ENCODE data around the gene VTI1A. TPM values are rescaled to one million over a fixed set of nuclear protein-coding genes. Genes with fewer than 3 reads are reported as not detected.

The VTI1A gene
- total RNA-seq, 2 donors from 2014 or later = 71.6 to 139 TPM

- Histone ChIP-seq H3K27ac (no peak overlapping the region), H3K36me3 (no peaks in the 10 kb centered on the region), H3K4me3 (no peak overlapping the region), H3K4me1 (ENCODE audit: control insufficient read depth in 1 of 2, low read depth in 2 of 2) (peaks cover 4 to 38% of the 10 kb centered on the region in 2 donors), H3K27me3 (replicated peaks; ENCODE audit: insufficient read depth) (no peaks in the 10 kb centered on the region), H3K9me3 (peaks cover 6% of the 10 kb centered on the region)
- ATAC-seq (ENCODE audit: insufficient number of reproducible peaks, low FRiP score, low read depth) (no peak), DNase-seq (ENCODE audit: low spot score) (no peak)
- TF ChIP-seq, protein P1, sequence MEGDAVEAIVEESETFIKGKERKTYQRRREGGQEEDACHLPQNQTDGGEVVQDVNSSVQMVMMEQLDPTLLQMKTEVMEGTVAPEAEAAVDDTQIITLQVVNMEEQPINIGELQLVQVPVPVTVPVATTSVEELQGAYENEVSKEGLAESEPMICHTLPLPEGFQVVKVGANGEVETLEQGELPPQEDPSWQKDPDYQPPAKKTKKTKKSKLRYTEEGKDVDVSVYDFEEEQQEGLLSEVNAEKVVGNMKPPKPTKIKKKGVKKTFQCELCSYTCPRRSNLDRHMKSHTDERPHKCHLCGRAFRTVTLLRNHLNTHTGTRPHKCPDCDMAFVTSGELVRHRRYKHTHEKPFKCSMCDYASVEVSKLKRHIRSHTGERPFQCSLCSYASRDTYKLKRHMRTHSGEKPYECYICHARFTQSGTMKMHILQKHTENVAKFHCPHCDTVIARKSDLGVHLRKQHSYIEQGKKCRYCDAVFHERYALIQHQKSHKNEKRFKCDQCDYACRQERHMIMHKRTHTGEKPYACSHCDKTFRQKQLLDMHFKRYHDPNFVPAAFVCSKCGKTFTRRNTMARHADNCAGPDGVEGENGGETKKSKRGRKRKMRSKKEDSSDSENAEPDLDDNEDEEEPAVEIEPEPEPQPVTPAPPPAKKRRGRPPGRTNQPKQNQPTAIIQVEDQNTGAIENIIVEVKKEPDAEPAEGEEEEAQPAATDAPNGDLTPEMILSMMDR (IDR thresholded peaks at IDR 0.05) = no peak
These were observed 343.0 kb downstream of the VTI1A start for GRCh38 chr10:112790030-112790429.

DNA sequence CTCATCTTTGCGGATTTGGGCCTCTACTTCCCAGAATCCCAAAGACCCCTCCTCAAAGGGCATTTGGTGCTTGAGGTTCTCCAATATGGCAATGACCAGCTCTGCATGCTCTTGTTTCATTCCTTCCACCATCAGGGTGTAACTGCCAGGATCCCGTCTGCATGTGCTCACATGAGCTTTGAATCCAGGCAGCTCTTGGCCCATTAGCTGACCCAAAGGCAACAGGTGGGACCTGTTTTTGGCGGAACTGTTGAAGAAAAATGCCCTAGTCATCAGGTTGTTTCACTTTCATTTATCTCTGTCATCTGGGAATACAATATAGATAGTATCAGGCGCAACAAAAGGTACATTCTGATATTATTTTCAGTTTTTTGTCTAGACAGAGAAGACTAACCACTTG lies 343.9 kb downstream of the VTI1A start:
- H3K9me3 ChIP-seq = peaks cover 6% of the 10 kb centered on the region
- DNase-seq (ENCODE audit: low spot score) = no peak

GRCh38 chr10:112791447-112791846 lies 344.4 kb downstream of the VTI1A start:
- peaks cover 4 to 38% of the 10 kb centered on the region in 2 donors for H3K4me1 ChIP-seq (ENCODE audit: control insufficient read depth in 1 of 2, low read depth in 2 of 2)
- H3K27me3 ChIP-seq (replicated peaks; ENCODE audit: insufficient read depth) = no peaks in the 10 kb centered on the region
- no peaks in the 10 kb centered on the region for H3K36me3 ChIP-seq
- peak overlapping the region in 1 of 2 donors; percentile 56 for H3K27ac ChIP-seq
- no peak overlapping the region for H3K4me3 ChIP-seq
- H3K9me3 ChIP-seq = peaks cover 6% of the 10 kb centered on the region
- ATAC-seq (ENCODE audit: insufficient number of reproducible peaks, low FRiP score, low read depth) = no peak
- DNase-seq (ENCODE audit: low spot score) = no peak
- TF ChIP-seq, protein P1 (IDR thresholded peaks at IDR 0.05) = no peak

More for the DNA sequence above, 343.9 kb downstream of the VTI1A start:
- TF ChIP-seq, protein P1 (IDR thresholded peaks at IDR 0.05) = no peak
- no peak overlapping the region for H3K27ac ChIP-seq
- no peak overlapping the region for H3K4me3 ChIP-seq
- H3K27me3 ChIP-seq (replicated peaks; ENCODE audit: insufficient read depth) = no peaks in the 10 kb centered on the region
- no peak for ATAC-seq (ENCODE audit: insufficient number of reproducible peaks, low FRiP score, low read depth)
- H3K36me3 ChIP-seq = no peaks in the 10 kb centered on the region
- peaks cover 4 to 38% of the 10 kb centered on the region in 2 donors for H3K4me1 ChIP-seq (ENCODE audit: control insufficient read depth in 1 of 2, low read depth in 2 of 2)

GRCh38 chr10:112792487-112793201 lies 345.6 kb downstream of the VTI1A start:
- Histone ChIP-seq H3K27ac (peak overlapping the region; percentile 56 to 74), H3K36me3 (no peaks in the 10 kb centered on the region), H3K27me3 (replicated peaks; ENCODE audit: insufficient read depth) (no peaks in the 10 kb centered on the region), H3K4me3 (peak overlapping the region; percentile 42), H3K9me3 (peaks cover 6% of the 10 kb centered on the region), H3K4me1 (ENCODE audit: control insufficient read depth in 1 of 2, low read depth in 2 of 2) (peaks cover 4 to 38% of the 10 kb centered on the region in 2 donors)
- TF ChIP-seq, protein P1 (IDR thresholded peaks at IDR 0.05) = no peak
- DNase-seq (ENCODE audit: low spot score) (no peak), ATAC-seq (ENCODE audit: insufficient number of reproducible peaks, low FRiP score, low read depth) (no peak)

DNA sequence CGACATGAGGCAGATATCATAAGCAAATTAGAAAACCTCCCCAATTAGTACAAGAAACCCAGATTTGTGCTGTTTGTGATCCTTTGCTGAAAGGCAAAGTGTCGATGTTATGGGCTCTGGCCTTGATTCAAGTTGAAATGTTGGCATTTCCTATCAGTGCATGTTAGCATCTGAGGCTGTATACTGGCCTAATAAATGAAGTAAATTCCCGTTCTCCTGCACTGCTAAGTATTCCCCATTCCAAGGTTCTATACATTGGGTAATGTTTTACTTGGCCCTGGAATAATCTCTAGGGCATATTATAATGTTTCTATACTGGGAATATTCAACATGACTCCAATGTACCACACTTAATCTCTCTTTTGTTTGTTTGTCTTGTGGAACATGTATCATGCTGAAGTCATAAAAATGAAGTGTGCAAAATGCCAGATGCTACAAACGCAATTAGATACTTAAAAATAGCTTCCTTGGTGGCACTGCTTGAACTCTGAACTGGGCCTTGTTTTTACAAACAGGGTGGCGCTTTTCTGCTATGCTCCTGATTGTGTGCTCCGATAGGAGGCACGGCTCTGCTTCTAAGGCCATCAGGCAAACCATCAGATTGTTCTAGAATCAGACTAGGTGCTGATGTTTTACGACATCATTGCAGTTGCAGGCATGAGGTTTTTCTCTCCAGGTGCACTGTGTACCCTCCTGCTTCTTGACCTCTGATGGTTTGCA lies 346.3 kb downstream of the VTI1A start:
- TF ChIP-seq, protein P1 (IDR thresholded peaks at IDR 0.05) = no peak
- Histone ChIP-seq H3K4me1 (ENCODE audit: control insufficient read depth in 1 of 2, low read depth in 2 of 2) (peaks cover 4 to 38% of the 10 kb centered on the region in 2 donors), H3K36me3 (no peaks in the 10 kb centered on the region), H3K4me3 (peak overlapping the region; percentile 42), H3K27ac (peak overlapping the region; percentile 56 to 74), H3K9me3 (peaks cover 6% of the 10 kb centered on the region), H3K27me3 (replicated peaks; ENCODE audit: insufficient read depth) (no peaks in the 10 kb centered on the region)
- ATAC-seq (ENCODE audit: insufficient number of reproducible peaks, low FRiP score, low read depth) (no peak), DNase-seq (ENCODE audit: low spot score) (no peak)

All from thoracic aorta (tissue), 2 donors.